GM18502 (cell line): ENCODE measurements around the gene HLA-DRA.
A peak's percentile ranks its signal among the peaks of the same experiment; 100 is the strongest.

Experiments
- ATAC-seq: cut with Tn5 transposase; IDR thresholded peaks from one replicate; pipeline ENCODE4 v1.9.1; 2021; ENCODE audit warnings: mild to moderate bottlenecking; ENCODE audit not compliant: unreplicated experiment, poor library complexity

The HLA-DRA gene

DNA sequence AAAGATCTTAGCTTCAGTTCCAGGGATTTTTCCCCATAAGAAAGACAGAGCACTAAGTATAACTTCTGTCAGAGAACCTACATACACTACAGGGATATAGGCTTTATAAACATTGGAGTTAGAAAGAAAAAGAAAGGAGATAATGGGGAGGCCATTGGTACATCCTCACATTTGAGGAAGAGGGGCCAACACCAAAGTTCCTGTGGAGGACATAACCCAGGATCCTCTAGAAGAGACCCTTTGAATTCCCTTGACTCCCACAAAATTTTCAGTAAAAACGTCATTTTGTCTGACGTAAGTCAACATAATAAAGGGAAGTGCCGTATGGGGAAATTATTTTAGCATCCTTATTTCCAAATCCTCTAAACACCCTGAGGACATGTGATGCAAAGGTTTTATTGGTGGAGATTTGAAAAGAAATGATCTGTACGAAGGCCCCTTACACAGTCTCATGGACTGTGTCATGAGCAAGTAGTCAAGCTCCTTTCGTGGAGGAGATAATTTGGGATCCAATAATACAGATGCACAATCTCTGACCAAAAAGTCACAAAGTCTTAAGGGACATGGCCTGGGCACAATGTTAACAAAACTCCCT, 33.2 kb downstream of the HLA-DRA start:
- ATAC-seq = no peak

DNA sequence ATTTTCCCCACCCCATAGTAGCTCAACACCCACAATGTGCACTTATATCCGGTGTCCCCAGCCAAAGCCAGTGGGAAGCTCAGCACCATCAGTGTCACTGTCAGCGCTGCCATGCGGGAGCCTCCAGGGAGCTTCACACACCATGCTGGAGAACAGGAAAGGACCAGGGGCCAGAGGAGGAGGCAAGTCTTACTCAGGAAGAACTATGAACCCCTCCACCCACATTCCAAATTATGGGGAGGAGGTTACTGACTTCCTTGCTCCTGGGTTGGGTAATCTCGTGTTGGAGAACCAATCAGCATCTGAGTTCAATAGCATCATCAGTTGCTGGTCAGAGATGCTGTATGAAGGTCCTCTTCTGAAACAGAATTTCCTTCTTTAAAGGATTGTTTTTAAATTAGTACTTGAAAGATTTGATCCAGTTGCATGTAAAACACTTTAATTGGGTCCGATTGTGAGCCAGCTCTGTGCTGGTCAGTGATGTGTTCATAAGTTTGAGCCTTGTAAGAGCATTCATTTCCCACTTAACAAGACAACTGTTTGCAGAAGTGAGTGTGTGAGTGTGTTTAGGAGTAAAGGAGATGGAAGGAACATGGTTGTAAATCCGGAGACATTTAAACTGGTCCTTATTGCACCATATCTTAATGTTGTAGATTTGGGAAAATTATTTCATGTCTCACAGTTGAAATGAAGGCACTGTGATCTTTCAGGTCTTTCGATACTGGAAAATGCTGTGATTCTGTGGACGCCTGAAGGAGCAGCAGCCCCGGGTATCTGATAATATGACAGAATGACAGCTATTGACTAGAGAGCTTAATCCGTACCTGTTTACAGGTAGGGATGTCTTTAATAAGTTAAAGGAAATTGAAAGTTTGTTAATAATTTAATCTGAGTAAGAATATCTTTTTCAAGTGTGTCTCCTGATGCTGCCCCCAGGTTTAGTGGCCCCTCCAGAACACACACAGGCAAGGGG, 34.0 kb downstream of the HLA-DRA start:
- ATAC-seq = peak; percentile 89

DNA sequence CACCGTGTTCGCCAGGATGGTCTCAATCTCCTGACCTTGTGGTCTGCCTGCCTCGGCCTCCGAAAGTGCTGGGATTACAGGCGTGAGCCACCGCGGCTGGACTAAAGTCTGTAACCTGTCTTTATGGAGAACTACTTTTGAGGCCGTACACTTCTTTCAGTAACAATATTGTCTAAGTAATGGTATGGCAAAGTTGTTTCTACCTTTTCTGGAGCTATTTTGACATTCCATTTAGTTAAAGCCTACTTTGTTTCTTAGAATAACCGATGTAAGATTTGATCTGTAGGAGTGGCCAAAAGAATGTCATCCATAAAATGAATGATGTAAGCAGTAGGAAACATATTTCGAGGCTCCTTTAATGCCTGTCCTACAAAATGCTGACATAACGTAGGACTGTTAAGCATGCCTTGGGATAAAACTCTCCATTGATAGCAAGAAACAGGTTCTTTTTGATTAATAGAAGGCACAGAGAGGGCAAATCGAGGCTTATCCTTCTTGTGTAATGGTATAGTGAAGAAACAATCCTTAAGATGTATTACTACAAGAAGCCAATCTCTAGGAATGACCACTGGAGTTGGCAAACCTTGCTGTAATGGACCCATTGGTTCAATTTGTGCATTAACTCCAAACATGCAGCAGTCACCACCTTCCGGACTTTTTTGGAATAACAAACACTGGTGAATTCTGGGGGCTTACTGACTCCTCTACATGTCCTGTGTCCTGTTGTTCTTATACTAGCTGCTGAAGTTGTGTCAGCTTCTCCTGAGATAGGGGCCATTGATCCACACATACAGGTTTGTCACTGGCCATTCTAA, 35.9 kb downstream of the HLA-DRA start:
- ATAC-seq = no peak

DNA sequence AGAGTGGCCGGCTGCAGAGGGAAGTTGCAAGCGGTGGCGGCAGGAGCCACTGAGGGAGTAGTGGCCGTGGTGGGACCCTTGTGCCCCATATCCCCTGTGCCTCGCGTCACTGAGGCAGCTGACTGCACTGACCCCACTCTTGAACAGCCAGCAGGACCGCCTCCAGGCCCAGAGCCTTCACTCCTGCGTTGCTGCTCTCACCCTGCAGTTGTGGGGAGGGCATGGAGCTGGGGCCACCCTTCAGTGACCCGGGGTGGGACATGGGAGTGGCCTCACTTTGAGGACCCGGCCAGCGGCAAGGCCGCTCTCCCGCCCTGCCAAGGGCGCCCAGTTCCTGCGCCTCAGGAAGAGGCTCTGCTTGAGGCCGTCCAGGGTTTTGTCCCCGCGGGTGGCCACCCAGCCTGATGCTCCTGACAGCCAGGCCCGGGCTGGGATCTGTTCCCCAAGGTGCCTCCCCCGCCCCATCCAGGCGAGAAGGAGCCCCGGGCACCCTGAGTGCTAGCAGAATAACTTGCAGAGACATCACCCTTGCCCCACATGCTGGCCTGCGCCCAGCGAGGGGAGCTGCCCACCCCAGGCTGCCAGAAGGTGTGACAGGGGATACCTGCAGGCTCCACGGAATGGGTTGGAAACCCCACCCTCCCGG, 44.4 kb downstream of the HLA-DRA start:
- ATAC-seq = no peak

DNA sequence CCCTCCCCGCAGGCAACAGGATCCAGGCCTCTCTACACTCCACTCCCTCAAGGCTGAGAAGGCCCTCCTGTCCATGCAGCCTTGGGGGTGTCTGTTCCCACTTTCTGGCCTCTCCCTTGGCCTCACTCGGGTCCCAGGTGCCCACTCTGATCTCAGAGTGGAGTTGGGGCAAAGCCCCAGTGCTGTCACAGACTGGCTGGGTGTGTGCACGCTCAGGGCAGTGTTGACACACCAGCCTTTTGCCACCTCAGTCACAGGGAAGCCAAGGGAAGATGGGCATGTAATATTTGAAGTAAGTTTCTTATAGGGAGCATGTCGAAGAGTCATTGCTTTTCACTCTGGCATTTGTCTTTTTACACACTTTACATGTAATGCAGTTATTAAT, 44.9 kb downstream of the HLA-DRA start:
- ATAC-seq = no peak

DNA sequence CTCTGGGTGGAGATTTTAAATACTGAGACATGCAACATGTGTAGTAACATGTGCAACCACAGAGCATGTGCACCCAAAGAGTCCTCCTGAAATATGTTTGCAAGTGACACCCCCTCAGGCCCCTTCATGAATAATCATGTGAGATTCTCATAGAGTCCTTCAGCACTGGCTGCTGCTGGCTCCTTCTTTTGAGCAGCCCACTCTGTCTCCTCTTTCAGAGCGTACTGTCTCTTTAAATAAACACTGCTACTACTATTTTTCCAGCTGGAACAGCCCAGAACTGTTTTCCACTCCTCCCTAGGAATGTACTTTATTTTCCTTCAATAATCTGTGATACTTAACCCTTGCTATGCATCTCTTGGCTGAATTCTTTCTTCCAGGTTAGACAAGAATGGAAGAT, 48.4 kb downstream of the HLA-DRA start:
- no peak for ATAC-seq

DNA sequence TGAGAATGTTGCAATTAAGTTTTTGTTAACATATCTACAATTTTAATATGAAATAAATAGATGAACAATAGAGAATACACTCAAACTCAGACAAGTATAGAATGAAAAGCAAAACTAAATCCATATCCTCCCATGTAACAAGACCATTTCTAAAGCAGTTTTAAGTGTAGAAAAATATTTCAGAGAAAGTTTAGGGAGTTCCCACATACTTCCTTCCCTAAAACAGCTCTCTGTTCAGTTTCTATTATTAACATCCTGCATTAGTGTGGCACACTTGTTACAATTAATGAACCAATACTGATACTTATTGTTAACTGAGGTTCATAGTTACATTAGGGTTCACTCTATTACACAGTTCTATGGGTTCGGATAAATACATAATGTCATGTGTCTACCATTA, 52.0 kb downstream of the HLA-DRA start:
- no peak for ATAC-seq

DNA sequence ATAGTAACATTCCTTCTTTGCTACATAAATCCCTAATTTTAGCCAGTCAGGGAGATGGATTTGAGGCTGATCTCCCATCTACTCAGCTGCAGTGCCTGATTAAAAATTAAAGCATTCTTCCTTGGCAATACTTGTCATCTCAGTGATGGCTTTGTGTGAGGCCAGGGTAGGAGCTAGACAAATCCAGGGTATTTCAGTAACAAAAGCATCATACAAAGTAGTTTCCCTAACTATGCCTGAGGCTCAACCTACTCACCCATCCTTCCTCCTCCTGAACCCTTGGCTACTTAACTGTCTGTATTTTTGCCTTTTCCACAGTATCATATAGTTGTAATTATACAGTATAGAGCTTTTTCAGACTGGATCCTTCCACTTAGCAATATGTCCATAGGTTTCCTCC, 52.7 kb downstream of the HLA-DRA start:
- no peak for ATAC-seq
